GM04504 (cell line): ENCODE data around the gene THOC1.

ENCODE experiments used
- DNase-seq: peaks from one replicate; pipeline ENCODE4 v3.0.0-alpha.2; 2012; ENCODE audit warnings: low read depth

Gene THOC1

DNA sequence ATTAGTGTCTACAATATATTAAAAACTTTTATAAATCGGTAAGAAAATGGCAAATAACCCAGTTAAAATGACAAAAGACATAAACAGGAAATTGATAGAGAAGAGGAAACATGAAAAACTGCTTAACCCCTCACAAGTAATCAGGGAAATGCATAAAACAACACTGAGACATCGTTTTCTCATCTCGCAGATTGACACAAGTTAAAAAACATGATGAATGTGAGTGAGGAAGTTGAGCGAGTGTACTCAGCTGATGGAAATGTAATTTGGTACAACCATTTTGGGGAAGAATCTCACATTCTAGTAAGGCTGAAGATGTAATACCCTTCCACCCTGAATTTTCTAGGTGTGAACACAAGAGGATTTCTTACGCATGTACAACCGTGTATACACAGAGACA lies 18.0 kb upstream of the THOC1 start:
- no peak for DNase-seq

DNA sequence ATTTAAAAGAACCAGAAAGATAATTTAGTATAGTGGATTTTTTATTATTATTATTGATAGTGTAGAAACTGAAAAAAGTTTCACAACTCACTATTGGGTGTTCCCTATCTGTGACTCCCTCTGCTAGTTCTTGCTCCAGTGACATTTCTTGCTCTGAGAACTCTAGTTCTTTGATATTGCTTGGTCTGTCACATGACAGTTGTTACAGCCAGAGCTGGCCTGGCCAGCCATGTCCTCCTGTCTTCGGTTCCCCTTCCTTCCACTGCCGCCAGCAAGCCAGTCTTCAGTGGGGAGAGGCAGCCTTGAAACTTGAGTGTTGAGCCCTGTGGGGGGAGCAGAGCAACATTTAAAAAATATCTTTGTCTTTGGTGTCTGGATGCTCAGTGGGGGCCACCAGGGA lies 7.6 kb upstream of the THOC1 start:
- no peak for DNase-seq

DNA sequence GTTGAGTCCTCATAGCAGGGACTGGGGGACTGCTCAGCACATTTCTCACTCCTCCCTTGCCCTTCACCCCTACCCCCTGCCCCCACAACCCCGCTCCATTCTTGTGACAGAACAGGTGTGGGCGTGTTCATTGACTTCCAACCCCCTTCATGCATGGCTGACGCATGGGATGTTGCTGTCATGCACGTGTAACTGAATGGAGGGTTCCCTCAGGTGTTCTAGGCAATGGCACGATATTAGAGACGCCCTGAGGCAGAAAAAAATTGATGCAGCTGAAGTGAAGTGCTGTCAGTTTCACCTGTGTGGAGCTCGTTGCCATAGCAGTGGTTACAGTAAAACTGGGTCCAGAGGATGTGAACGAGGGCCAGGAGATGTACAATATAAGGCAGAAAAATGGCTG lies 6.5 kb upstream of the THOC1 start:
- no peak for DNase-seq

DNA sequence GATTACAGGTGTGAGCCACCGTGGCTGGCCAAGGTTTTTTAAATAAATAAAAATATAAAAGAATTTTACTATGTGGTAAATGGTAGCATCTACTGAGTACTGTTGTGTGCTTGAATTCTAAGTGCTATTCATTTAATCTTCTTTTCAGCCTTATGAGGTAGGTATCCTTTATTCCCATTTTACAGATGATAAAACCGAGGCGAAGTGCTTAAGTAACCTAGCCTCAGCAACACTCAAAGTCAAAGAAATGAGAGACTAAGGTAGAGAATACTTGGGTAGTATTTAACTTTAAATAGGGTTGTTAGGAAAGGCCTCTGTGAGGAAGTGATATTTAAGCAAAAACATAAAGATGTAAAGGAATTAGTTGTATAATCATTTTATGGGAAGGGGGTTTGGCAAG lies 5.7 kb upstream of the THOC1 start:
- DNase-seq = no peak

DNA sequence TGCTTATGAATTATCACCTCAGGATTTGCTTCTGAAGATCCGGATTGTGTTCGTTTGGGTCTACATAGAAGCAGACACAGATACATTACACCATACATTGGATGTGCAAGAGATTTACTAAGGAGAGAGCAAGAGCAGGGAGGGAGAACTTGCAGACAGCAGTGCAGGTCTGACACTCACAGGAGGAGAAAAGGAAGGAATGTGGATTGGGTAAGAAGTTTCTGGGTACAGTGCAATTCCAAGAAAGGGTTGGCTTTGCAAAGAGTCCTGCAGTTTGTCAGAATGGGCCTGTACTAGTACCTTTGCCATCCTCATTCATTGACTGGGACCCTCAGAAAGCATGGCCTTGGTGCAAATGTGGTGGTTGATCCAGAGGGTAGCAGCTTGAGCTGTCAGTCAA lies 4.8 kb upstream of the THOC1 start:
- DNase-seq = no peak

DNA sequence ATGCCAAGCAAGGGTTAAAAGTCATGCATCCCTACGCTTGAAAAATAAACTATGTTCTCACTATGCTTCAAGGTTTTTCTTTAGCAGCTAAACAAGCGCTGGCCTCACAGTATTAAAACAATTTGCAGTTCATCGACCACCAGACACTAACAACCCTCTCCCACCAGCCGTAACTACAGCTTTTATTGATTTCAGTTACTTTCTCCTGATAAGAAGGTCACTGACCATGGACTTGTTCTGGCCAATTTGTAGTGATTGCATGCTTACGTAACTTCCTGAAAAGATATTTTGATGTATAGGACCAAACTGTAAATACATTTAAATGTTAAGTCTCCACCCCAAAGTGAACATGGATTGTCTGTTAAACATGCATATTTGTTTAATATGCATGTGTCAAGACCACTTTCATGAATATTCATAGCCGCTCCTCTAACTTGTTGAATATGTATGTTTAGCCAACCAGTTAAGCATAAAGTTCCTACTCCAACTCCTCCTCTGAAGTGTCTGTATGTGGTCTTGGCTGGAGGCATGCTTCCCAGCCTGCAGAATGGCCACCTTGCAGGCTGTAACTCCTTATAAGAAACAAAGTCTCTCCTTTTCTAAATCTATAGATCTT lies 1.7 kb upstream of the THOC1 start:
- DNase-seq = no peak

DNA sequence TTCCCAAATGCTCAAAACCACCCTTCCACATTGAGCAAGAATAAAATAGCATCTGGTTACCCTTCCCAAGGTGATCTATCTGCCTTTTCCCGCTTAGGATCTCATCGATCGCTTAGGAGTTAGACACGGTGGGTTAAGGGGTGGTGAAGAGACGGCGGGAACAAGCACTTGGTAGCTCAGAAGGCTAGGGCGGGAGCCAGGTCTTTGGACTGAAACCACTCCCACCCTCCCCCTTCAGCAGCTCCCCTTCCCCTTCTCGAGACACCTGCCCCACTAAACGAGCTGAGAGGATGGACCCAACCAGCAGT lies 513 bp downstream of the THOC1 start:
- no peak for DNase-seq

DNA sequence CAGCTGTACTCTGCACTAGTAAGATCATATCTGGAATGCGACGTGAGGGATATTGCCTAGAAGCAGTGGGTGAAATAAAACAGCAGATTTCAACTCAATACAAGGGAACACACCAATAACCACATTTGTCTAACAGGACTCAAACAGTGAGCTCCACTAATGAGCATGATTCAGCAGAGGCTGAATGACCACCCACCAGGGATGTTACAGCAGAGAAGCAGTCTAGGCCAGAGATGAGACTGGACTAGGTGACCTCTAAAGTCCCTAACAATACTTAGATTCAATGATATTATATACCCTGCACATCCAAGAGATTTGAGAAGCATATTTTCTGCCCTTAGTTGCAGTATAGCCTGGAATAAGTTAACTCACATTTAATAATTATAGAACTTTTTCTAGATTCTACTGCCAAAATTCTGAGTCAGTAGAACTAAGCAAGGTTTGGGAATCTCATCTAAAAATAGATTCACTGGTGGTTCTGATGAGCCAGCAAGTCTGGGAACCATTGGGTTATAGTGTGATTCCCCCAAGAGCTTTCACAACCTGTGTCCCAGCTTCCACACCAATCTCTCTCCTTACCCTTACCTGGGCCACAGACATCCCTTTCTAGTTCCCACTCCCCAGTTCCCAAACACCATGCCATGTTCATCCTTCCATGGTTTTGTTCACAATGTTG lies 6.3 kb downstream of the THOC1 start:
- no peak for DNase-seq

DNA sequence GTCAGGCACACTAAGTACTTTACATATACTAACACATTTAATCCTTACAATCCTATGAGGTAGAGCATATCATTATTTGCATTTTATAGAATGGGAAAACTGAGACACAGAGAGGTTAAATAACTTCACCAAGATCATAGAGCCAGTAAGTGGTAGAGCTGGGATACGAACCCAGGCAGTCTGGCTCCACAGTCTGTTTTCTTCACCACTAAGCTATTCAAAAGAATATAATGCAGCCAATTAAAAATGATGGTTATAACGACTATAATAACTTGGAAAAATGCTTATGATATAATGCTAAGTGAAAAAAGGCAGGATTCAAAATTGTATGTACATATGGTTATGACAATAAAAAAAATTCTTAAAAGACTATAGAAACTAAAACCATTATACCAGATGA lies 7.3 kb downstream of the THOC1 start:
- no peak for DNase-seq

DNA sequence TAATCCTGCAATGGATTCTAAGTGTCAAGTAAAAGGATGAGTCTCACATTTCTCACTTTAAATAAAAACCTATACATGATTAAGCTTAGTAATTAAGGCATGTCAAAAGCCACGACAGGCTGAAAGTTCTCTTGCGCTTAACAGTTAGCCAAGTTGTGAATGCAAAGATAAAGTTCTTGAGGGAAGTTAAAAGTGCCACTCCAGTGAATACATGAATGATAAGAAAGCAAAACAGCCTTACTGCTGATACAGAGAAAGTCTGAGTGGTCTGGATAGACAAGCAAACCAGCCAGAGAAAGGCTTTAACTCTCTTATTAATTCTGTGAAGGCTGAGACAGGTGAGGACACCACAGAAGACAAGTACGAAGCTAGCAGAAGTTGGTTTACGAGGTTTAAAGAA lies 12.7 kb downstream of the THOC1 start:
- no peak for DNase-seq

DNA sequence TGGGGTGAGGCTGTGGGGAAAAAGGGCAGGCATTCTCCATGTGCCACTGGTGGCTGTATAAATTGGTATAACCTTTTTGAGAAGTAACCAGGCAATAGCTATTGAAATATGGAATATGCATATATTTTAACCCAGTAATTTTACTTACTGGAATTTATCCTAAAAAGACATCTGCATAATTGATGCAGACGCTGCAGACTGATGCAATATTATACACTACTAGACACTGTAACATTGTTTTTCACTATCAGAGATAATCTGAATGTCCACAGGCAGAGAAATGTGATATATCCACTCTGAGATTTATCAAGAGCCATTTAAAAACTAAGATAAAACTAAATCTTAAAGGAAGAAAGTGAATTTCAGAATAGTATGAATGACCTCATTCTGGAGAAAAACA lies 14.7 kb downstream of the THOC1 start:
- no peak for DNase-seq

DNA sequence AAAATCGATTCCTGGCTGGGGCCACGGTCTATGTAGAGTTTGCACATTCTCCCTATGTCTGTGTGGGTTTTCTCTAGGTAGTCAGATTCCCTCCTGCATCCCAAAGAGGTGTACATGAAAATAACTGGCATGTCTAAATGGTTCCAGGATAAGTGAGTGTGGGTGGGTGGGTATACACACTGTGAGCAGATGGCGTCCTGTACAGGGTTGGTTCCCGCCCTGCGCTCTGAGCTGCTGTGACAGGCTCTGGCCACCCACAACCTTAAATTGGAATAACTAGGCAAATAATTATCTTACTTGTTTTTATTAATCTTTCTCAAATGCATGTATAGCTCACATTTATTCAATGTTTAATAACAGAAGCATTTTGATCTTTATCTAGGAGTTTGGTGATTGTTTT lies 16.3 kb downstream of the THOC1 start:
- no peak for DNase-seq

DNA sequence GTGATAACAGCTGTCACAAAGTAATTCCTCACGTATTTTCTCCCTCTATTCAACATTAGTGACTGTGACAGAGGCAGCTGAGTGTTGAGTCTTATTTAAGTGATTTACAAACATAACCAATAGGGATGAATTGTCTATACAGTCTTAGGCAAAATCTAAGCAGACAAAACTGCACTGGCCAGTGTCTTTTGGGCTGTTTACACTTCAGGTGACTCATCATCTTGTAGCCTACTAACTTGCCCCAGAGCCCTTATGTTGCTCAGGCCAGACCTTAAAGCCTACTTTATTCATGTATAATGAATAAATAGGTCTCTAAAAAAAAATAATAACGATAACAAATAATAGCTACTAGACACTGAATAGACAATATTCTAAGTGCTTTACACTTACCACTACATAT lies 17.2 kb downstream of the THOC1 start:
- no peak for DNase-seq

DNA sequence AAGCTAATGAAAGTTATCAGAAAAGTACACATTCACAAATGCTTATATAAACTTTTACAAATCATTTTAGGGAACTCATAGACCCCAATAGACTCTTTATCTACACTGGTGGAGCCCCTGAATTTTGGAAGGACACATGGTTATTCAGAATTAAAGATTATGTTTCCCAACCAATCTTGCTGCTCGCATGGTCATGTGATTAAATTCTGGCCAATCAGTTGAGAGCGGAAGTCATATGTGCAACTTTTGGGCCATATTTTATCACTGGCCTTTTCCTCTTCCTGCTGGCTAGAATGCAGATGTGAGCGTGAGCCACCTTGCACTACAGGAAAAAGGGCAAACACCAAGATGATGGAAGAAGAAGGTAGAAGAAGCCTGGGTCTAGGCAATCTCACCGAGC lies 19.8 kb downstream of the THOC1 start:
- DNase-seq = no peak

DNA sequence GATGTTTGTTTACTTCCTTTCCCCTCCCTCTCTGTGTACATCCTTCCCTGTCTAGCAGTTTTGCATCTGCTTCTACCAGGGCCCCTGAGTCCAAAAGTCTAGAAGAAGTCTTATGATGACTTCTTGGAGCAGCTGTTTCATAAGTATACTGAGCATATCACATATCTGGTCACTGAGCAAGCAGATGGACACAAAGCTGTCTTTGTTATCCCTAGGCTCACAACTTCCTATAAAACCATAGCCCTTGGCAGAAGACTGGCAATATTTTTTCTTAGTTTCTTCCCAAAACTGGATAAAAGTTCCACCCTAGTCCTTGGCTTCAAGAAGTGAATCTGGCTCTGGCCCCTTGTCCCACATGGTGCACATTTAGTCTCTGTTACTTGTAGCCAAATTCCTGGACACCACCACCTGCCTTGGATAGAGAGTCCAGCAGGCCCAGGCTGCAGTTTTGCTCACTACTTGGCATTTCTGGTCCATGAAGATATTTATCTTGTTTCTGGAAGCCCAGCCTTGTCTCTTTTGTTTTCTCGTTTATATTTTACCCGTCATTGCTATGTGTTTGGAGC lies 22.5 kb downstream of the THOC1 start:
- DNase-seq = no peak

DNA sequence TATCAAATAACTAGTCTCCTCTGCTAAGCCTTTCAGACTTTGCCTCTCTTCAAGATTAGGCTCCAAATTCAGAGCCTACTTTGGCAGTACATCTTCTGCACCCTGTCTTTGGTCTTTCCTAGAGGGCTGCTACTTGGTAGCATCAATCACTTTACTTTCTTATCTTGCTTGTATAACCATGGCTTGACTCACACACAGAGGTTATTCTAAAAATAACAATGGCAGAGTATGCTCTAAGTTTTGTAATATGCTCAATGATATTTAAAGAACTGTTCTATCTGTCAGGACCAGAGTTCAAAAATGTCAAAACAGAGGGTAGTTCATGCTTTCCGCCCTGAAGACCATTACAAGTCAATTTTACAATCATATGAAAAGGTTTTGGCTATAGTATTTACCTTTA lies 27.7 kb downstream of the THOC1 start:
- no peak for DNase-seq

DNA sequence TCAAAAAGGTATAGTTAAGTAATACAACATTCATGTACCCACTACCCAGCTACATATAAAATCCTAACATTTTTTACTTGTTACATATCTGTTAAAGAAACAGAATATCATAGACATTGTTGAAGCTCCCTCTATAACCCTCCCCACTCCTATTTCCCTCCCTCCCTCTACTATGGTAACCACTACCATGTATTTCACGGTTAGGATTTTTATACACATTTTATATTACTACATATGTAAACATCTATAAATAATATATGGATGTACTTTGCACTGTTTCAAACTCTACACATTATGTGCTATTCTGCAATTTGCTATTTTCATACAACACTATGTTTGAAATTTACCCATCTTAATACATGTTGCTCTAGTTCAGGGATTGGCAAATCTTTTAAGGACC lies 36.3 kb downstream of the THOC1 start:
- DNase-seq = no peak

DNA sequence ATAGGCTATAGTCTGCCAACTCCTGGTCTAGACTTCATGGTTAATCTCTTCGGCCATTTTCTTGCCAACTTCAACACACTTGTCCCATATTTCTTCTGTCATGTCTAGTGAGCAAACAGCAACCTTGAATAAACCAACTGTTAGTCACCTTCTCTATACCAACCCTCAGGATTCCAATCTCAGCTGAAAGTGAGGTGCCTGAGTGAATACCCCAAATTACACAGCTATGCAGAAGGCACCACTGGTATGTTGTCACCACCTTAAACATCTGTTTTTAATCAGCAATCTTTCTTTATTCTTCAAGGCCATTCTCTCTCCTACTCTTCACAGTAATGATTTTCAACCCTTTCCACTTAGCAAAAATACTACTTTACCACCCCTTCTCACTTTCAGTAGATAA lies 39.3 kb downstream of the THOC1 start:
- DNase-seq = no peak

DNA sequence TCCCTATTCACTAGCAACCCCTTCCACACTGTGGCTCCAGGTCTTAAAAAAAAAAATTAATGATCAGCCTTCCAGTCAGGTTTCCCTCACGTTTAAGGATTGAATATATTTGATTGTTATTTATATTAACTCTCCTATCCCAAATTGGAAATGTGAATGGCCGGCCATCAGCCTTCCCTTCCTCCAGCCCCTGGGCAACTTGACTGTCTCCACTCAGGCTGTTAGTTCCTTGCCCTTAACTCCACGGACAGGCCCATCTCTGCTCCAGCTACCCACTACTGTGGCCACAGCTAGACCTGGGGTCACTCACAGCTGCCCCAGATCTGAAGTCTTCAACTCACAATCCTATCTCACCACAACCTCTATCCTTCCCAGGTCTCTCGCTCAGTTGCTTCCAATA lies 39.9 kb downstream of the THOC1 start:
- no peak for DNase-seq

DNA sequence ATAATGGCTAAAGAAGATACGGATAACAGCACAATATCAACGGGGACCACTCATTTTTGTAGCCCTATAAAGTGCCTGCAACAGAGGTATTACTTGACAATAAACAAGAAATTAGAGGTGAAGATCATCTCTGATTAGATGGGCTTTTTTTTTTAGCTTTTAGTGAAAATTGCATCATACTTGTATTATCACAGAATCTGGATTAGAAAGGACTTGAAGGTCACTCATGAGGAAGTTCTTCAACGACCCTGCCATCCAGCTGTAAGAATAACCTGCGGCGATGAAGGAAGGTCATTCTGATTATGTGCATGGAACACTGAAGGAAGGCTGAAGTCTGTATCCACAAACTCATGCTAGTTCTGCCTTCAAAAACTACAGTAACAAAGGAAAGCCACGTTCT lies 40.5 kb downstream of the THOC1 start:
- DNase-seq = no peak

DNA sequence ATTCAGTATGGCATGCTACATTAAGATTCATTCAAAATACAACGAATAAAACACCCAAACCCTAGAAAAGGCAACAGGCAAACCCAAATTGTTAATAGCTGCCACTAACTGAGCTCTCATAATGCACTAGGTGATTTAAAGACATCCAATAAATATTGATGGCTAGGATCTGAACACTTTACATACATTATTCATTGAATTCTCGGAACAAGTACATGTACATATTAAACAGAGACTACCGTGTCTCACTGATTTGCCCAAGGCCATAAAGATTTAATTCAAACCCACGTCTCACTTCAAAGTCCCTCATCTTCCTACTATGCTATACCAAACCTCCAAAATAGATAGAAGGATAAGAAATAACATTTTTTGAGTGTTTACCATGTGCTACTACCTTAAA lies 42.1 kb downstream of the THOC1 start:
- DNase-seq = no peak

DNA sequence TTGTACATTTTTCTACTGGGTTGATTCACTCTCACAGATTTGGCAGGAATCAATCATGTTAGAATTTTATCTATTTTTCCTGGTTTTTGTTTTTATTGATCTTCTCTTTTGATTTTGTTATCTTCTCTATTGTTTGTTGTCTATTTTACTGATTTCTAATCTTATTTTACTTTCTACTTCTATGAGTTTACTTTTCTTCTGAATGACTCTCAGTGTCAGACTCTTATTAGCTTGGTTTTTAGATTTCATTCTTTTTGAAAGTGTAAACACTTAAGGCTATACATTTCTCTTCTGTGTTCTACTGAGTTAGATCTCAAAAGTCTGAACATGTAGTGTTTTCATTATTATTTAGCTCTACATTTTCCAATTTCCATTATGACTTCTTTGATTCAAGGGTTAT lies 47.1 kb downstream of the THOC1 start:
- no peak for DNase-seq

DNA sequence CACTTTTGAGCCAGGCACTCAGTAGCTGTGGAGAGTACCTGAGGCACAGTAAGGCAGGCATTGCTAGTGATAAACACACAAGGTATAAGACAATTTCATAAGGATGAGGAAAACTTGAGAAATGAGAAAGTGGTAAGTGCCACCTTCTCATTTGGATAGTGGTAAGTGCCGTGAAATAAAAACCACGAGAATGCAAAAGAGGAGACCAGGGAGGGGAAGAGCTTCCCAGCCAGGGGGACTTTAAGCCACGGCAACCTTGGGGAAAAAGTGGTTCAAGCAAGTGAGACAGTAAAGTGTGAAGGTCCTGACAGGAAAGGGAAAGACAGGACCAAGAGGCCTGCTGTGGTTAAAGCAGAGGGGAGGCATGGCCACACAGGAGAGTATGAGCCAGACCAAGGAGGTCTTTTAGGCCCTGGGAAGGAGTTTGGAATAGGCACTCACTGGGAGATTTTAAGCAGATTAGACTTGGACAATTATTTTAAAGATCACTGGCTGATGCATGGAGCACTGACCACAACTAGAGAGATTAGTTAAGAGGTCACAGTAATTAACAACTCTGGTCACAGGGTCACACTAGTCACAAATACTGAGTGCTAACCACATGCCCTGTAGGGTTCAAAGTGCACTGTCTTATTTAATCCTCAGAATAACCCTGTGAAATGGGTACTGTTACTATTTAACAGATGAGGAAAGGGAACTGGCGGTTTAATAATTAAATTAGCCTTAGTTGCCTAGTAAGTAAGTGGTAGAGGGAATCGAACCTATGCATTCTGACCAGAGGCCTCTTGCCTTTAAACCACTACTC lies 50.1 kb downstream of the THOC1 start:
- DNase-seq = no peak
